ENCODE measurements around the gene CFAP97. TPM values are rescaled to one million over a fixed set of nuclear protein-coding genes. Genes with fewer than 3 reads are reported as not detected.
A peak's percentile ranks its signal among the peaks of the same experiment; 100 is the strongest.

CFAP97 gene
- total RNA-seq, 1 donor = 74.3 TPM

DNA sequence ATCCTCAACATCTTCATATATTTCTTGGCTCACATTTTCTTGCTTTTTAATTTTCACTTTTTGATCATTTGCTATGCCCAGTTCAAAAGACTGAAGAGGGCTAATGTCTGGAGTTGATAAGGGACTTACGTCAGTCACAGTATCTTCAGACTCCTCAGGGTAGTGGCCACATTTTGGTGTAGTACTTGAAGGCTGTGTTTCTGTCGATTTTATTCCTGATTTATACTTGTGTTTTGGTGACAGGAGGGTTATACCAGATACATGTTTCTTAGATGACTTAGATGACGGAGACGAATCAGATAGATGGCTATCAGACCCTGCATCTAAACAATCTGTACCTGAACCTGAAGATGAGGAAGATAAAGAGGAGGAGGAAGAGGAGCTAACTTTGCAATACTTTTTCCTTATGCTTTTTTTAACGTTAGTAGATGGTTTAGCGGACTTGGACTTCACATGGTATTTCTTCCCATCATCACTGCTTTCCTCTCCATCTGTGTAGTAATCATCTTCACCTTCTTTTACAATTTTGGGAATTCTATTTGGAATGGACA, 13.4 kb downstream of the CFAP97 start:
- TF ChIP-seq, protein P1, sequence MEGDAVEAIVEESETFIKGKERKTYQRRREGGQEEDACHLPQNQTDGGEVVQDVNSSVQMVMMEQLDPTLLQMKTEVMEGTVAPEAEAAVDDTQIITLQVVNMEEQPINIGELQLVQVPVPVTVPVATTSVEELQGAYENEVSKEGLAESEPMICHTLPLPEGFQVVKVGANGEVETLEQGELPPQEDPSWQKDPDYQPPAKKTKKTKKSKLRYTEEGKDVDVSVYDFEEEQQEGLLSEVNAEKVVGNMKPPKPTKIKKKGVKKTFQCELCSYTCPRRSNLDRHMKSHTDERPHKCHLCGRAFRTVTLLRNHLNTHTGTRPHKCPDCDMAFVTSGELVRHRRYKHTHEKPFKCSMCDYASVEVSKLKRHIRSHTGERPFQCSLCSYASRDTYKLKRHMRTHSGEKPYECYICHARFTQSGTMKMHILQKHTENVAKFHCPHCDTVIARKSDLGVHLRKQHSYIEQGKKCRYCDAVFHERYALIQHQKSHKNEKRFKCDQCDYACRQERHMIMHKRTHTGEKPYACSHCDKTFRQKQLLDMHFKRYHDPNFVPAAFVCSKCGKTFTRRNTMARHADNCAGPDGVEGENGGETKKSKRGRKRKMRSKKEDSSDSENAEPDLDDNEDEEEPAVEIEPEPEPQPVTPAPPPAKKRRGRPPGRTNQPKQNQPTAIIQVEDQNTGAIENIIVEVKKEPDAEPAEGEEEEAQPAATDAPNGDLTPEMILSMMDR (IDR thresholded peaks at IDR 0.05; ENCODE audit: insufficient read depth, low read length) = no peak
- H3K4me3 ChIP-seq (ENCODE audit: low read depth, low read length) = no peak overlapping the region
- DNase-seq (ENCODE audit: low read depth) = no peak

DNA sequence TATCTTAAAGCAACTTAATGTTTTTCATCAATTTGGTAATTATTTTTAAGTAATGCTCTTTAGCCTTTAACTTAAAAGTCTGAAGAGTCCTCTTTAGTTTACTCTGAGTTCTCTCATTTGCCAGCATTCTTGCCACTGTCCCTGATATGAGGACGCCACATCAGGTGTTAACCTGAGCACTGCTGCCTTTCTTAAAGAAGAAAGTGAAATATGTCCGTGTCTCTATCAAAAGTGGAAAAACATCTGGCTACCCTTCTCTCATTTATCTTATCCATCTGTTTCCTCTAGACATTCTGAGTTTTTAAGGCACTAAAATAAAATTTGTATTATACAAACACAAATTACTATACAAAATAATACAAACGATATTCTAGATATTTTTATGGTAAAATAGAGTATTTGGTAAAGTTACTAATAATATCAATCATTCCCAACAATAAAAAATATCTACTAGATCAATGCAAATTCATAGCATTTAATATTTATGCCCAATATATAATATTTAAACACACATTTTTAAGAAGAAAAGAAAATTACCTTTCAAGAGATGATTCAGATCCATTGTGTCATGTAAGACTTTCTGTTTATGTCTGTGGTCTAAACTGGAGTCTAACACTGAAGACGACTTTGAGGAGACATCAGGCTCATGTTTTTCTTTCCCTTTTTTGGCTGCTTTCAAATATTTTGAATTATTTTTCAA, 14.0 kb downstream of the CFAP97 start:
- DNase-seq (ENCODE audit: low read depth) = no peak
- TF ChIP-seq, protein P1 (IDR thresholded peaks at IDR 0.05; ENCODE audit: insufficient read depth, low read length) = no peak
- no peak overlapping the region for H3K4me3 ChIP-seq (ENCODE audit: low read depth, low read length)

DNA sequence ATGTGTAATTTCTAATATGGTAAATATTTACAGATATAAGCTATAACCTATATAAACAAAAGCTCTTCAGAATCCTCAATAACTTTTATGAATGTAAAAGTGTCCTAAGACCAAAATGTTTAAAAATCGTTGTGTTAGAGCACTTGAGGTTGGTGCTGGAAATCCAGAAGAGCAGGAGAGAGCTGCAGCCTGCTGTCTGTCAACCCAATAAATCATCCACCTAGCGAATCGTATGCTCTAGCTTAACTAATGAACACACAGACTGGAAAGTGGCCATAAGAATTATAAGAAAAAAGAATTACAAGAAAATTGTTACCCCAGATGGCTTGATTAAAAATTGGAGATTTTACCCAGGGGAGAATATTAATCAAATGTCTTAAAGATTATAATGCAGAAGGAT, 17.0 kb downstream of the CFAP97 start:
- no peak overlapping the region for H3K4me3 ChIP-seq (ENCODE audit: low read depth, low read length)
- TF ChIP-seq, protein P1 (IDR thresholded peaks at IDR 0.05; ENCODE audit: insufficient read depth, low read length) = no peak
- no peak for DNase-seq (ENCODE audit: low read depth)

DNA sequence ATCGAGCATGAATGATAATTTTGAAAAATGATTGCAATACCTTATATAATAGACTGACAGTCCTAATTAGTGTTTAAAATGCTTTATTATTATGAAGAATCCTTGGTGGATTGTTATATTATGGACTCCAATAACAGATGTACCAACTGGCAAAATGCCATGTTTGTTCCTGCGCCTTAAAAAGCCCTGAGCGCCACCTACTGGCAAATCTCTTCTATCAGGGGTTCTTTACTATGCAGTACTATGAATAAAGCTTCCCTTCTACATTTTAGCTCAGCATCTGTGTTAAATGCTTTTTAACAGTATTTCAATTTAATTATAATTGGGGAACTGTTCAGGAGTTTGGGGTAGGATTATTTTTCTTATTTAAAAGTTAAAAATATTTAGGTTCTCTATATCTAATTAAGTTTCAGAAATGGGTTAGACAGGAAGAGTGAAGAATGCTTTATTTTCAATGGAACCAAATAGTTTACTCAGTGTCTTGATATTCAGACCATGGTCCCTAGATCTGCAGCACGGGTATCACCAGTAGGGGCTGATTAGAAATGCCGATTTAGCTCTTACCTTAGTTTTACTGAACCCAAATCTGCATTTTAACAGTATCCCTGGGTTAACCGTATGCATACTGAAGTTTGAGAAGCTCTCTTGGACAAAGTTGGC, 20.0 kb downstream of the CFAP97 start:
- no peak overlapping the region for H3K4me3 ChIP-seq (ENCODE audit: low read depth, low read length)
- TF ChIP-seq, protein P1 (IDR thresholded peaks at IDR 0.05; ENCODE audit: insufficient read depth, low read length) = peak; percentile 82

DNA sequence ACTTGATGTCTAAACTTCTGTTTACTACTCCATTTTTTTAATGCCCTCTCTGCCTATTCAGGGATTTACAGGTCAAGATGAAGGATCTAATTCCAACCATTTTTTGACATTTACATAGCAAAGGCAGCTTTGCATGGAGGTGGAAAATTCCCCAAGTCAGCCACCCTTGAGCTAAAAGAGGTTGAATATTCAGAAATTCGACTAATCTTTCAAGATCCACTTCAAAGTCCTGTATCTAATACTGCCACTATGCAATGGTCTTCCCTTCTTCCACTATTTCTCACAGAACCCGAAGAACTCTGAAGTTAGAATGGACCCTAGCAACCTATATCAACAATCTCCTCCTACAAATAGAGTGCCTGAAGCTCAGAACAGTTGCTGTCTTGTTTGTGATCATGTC, 21.6 kb downstream of the CFAP97 start:
- no peak overlapping the region for H3K4me3 ChIP-seq (ENCODE audit: low read depth, low read length)
- DNase-seq (ENCODE audit: low read depth) = no peak
- TF ChIP-seq, protein P1 (IDR thresholded peaks at IDR 0.05; ENCODE audit: insufficient read depth, low read length) = no peak

More for the DNA sequence above, 20.0 kb downstream of the CFAP97 start:
- peak; percentile 97 for DNase-seq (ENCODE audit: low read depth)

DNA sequence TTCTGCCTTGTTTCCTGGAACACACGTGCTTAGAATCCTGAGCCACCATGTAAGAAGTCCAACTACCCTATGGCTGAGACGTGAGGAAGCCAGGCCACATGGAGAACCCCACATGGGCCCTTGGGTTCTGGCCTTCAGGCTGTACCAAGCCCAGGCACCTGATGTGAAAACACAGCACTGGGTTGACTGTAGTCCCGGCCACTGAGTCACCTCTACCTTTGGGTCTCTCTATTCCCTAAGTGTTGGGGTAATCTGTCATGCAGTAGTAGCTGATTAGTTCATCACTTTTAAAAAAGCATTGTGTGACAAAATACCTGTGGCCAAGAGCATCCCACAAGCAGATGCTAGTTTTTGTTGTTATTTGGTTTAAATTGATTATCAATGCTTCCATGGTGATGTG, 24.3 kb downstream of the CFAP97 start:
- DNase-seq (ENCODE audit: low read depth) = no peak
- TF ChIP-seq, protein P1 (IDR thresholded peaks at IDR 0.05; ENCODE audit: insufficient read depth, low read length) = no peak
- no peak overlapping the region for H3K4me3 ChIP-seq (ENCODE audit: low read depth, low read length)

Data from fibroblast of the aortic adventitia (primary cell).